PC-9 (cell line): Measurements from ENCODE around the gene VCAN.

ENCODE experiments used
- EZH2 ChIP-seq: fragments of 200-600 bp; sonication (generic); IDR thresholded peaks from 2 replicates; pipeline ENCODE4 v1.8.0; 2017; ENCODE audit warnings: antibody characterized with exemption, low read depth
- TF ChIP-seq, protein P1 (sequence below): fragments of 200-600 bp; sonication (generic); conservative IDR thresholded peaks from 2 replicates; pipeline ENCODE4 v1.6.1; 2017; ENCODE audit warnings: mixed run types, antibody characterized with exemption, mild to moderate bottlenecking, moderate library complexity

DNA sequence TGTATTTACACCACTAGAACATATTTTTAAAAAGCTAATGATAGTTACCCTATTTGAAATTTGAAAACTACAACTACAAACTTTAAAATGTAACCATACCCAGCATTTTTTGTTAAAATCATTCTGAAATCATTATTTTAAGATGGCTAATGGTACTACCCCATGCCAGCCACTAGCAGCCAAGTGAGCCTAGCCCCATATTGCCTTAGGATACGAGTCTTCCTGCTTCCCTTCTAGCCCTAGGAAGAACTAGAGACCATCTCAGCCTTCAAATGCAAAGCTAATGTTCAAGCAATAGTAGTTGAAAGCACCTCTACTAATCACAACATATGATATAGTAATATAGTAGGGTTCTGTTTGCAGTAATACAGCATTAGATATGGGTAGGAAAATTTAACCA, 24.0 kb upstream of the VCAN start:
- TF ChIP-seq, protein P1, sequence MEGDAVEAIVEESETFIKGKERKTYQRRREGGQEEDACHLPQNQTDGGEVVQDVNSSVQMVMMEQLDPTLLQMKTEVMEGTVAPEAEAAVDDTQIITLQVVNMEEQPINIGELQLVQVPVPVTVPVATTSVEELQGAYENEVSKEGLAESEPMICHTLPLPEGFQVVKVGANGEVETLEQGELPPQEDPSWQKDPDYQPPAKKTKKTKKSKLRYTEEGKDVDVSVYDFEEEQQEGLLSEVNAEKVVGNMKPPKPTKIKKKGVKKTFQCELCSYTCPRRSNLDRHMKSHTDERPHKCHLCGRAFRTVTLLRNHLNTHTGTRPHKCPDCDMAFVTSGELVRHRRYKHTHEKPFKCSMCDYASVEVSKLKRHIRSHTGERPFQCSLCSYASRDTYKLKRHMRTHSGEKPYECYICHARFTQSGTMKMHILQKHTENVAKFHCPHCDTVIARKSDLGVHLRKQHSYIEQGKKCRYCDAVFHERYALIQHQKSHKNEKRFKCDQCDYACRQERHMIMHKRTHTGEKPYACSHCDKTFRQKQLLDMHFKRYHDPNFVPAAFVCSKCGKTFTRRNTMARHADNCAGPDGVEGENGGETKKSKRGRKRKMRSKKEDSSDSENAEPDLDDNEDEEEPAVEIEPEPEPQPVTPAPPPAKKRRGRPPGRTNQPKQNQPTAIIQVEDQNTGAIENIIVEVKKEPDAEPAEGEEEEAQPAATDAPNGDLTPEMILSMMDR: no peak
- no peak for TF ChIP-seq EZH2
